Kidney epithelial cell (primary cell): ENCODE data around the gene LRRC8C. TPM values are rescaled to one million over a fixed set of nuclear protein-coding genes. Genes with fewer than 3 reads are reported as not detected.

Experiments used
- DNase-seq: peaks from one replicate; pipeline ENCODE4 v3.0.0-alpha.2; 2010; ENCODE audit warnings: low read depth
- H3K27me3 ChIP-seq: 2 replicates; pipeline ENCODE4 v1.6.0; 2011; ENCODE audit warnings: low read length; ENCODE audit not compliant: control insufficient read depth, insufficient read depth
- H3K36me3 ChIP-seq: 2 replicates; pipeline ENCODE4 v1.5.1; 2011; ENCODE audit warnings: low read length; ENCODE audit not compliant: control insufficient read depth, insufficient read depth
- H3K4me3 ChIP-seq: 2 replicates; pipeline ENCODE4 v1.5.1; 2011; ENCODE audit warnings: low read depth, mild to moderate bottlenecking, control low read depth, low read length
- total RNA-seq: library from RNA; depleted of rRNA; stranded (reverse); fragments of >200 nt; gene quantifications from 2 replicates; pipeline ENCODE4 v1.2.3, GENCODE V29; 2015
- TF ChIP-seq, protein P1 (sequence below): IDR thresholded peaks from 2 replicates; pipeline ENCODE4 v1.5.1; 2011; ENCODE audit warnings: mild to moderate bottlenecking, moderate library complexity, low read length, control low read depth, inconsistent platforms; ENCODE audit not compliant: insufficient read depth, poor library complexity, severe bottlenecking

Gene LRRC8C
- total RNA-seq, 1 donor from 2014 or later: 2.7 TPM

DNA sequence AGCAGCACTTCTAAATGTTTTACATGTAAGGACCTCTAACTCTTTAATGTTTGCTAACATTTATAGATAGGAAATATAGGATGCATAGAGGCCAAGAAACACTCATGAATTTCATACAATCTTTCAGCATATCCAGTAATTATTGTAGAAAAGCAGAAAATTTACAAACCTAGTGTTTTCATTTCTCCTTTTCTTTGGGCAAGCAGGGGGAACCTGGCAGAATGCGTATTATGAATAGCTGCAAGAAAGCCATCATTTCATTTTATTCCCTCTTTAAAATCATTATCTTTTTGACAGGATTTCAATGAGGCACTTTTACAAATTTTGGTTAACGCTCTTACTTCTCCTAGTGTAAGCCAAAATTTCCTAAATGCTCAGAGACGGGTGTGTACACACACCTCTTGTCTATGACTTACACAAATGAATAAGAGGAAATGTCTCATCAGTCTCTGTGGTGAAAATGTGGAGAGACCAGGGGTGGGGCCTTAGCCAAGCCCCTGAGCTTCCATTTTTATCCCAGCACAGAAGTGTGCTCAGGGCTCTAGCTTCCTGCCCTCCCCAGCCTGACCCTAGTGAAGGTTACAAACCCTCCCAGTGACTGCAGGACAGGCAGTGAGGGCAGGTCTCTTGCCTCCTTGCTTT, 91.6 kb downstream of the LRRC8C start:
- TF ChIP-seq, protein P1, sequence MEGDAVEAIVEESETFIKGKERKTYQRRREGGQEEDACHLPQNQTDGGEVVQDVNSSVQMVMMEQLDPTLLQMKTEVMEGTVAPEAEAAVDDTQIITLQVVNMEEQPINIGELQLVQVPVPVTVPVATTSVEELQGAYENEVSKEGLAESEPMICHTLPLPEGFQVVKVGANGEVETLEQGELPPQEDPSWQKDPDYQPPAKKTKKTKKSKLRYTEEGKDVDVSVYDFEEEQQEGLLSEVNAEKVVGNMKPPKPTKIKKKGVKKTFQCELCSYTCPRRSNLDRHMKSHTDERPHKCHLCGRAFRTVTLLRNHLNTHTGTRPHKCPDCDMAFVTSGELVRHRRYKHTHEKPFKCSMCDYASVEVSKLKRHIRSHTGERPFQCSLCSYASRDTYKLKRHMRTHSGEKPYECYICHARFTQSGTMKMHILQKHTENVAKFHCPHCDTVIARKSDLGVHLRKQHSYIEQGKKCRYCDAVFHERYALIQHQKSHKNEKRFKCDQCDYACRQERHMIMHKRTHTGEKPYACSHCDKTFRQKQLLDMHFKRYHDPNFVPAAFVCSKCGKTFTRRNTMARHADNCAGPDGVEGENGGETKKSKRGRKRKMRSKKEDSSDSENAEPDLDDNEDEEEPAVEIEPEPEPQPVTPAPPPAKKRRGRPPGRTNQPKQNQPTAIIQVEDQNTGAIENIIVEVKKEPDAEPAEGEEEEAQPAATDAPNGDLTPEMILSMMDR: no peak
- Histone ChIP-seq H3K4me3 (no peak overlapping the region), H3K36me3 (no peaks in the 10 kb centered on the region), H3K27me3 (no peaks in the 10 kb centered on the region)
- DNase-seq: no peak

GRCh38 chr1:89725011-89725370, 92.1 kb downstream of the LRRC8C start:
- no peak overlapping the region for H3K4me3 ChIP-seq
- no peak for DNase-seq
- H3K27me3 ChIP-seq: no peaks in the 10 kb centered on the region
- TF ChIP-seq, protein P1: no peak
- H3K36me3 ChIP-seq: no peaks in the 10 kb centered on the region

DNA sequence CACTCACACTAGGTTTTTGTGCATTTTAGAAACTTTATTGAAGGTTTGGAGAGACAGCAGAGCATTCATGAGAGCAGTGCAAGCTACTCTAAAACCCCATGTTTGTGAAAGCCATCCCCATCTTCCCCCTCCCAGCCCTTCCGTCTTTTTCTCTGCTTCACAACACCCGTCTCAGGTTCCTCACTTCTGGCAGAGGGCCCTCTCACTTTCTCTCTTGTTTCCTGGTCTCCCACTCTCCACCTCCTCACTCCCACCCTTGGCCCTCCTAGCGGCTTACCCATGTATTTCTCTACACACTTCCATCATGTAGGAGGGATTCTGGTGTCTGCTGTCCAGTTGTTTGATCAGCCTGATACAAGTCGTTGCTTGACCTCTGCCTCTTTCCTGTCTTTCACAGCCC, 92.7 kb downstream of the LRRC8C start:
- Histone ChIP-seq H3K36me3 (no peaks in the 10 kb centered on the region), H3K27me3 (no peaks in the 10 kb centered on the region), H3K4me3 (no peak overlapping the region)
- TF ChIP-seq, protein P1: no peak
- DNase-seq: no peak

DNA sequence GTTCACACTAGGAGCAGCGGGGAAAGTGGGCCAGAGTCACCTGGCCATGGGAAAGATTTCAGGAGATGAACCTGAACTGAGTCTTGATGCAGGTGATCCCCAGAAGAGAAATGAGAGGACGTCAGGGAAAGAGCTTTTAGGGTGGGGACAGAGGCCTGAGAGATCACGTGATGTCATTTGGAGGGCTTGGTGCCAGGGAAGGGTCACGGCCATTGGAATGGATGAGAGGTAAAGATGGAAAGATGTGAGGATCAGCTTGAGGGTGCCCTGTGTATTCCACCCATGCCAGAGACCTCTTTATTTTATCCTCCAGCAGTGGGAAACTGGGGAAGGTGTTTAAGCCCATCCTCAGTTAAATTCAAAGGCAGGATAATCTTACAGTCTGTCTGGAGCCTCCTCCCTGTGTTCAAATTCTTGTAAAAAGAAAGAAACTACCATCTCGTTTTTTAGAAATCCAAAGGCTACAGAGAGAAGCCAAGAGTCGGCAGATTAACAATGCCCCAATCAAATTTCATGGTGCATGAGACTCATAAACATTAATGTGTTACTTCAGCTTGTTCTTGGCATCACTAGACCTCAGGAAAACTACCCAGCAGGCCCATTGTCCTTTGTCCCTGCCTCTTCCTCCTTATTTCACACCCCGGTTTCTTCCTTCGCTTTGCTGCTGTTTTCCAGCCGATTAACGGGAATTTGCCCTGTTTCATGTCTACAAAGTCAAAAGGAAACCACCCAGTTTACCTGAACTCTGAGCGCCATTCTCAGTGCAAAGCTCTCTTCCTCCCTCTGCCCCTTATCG, 94.8 kb downstream of the LRRC8C start:
- no peak for DNase-seq
- H3K36me3 ChIP-seq: no peaks in the 10 kb centered on the region
- H3K4me3 ChIP-seq: no peak overlapping the region
- TF ChIP-seq, protein P1: no peak
- H3K27me3 ChIP-seq: no peaks in the 10 kb centered on the region

DNA sequence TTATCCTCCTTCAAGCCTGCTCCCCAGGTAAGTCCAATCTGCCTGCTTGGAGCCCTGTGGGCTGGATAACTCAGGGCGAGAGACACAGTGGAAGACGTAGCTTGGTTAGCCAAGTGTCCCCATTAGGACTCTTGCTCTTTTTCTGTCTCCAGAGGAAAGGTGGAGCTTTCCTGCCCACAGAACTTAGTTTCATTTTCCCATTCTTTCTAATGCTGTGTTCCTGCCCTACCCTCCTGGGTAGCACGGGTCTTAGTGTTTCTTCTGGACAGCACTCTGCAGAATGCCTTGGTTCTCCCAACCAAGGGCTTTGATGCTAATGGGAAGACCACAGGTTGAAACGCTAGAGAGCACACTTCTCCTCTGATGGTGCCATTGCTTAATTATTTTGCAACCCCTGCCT, 95.5 kb downstream of the LRRC8C start:
- Histone ChIP-seq H3K4me3 (no peak overlapping the region), H3K27me3 (no peaks in the 10 kb centered on the region), H3K36me3 (no peaks in the 10 kb centered on the region)
- no peak for DNase-seq
- TF ChIP-seq, protein P1: no peak

DNA sequence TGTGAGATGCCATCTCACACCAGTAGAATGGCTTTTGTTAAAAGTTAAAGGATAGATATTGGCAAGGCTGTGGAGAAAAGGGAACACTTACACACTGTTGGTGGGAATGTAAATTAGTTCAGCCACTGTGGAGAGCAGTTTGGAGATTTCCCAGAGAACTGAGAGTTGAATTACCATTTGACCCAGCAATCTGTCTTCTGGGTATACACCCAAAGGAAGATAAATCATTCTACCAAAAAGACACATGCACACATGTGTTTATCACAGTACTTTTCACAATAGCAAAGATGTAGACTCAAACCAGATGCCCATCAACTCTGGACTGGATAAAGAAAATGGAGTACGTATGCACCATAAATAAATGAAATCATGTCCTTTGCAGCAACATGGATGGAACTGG, 99.3 kb downstream of the LRRC8C start:
- Histone ChIP-seq H3K4me3 (no peak overlapping the region), H3K27me3 (no peaks in the 10 kb centered on the region), H3K36me3 (no peaks in the 10 kb centered on the region)
- no peak for DNase-seq
- TF ChIP-seq, protein P1: no peak
